Activated effector memory CD4-positive, alpha-beta T cell treated with anti-CD3 and anti-CD28 coated beads, Interleukin-2, amount 50 U/mL, for 16 hours (primary cell): ENCODE measurements around the gene EIF3K.
"Not testable (repeated sequence)": the region's sequence is repeated elsewhere in the genome, so short reads cannot be mapped to it uniquely, and the experiment has no call there.

Experiments
- DNase-seq: peaks from one replicate; pipeline ENCODE4 v3.0.0-alpha.2; 2020

Gene EIF3K

GRCh38 chr19:38618590-38619360, at the start of gene EIF3K:
EIF3K (plus strand) TSS chr19:38619188; CDS start chr19:38619269, 81 bp downstream.
- peak; percentile 99 for DNase-seq

GRCh38 chr19:38569368-38569983, 49.5 kb upstream of the EIF3K start:
- no peak for DNase-seq

GRCh38 chr19:38571682-38572081, 47.3 kb upstream of the EIF3K start:
- no peak for DNase-seq

GRCh38 chr19:38577826-38578225, 41.2 kb upstream of the EIF3K start:
- DNase-seq, result no peak

- not testable (repeated sequence) for DNase-seq
Measured at GRCh38 chr19:38579304-38579703, 39.7 kb upstream of the EIF3K start.

GRCh38 chr19:38580080-38580479, 38.9 kb upstream of the EIF3K start:
- DNase-seq, result no peak

GRCh38 chr19:38583219-38583984, 35.6 kb upstream of the EIF3K start:
- no peak for DNase-seq

GRCh38 chr19:38583985-38584305, 35.0 kb upstream of the EIF3K start:
- no peak for DNase-seq

GRCh38 chr19:38587562-38587961, 31.4 kb upstream of the EIF3K start:
- no peak for DNase-seq

GRCh38 chr19:38588041-38588440, 30.9 kb upstream of the EIF3K start:
- no peak for DNase-seq

GRCh38 chr19:38592940-38593339, 26.0 kb upstream of the EIF3K start:
- DNase-seq, result no peak

GRCh38 chr19:38596057-38596981, 22.7 kb upstream of the EIF3K start:
- DNase-seq, result peak; percentile 72

- no peak for DNase-seq
Measured at GRCh38 chr19:38597075-38597474, 21.9 kb upstream of the EIF3K start.

GRCh38 chr19:38599722-38600121, 19.3 kb upstream of the EIF3K start:
- no peak for DNase-seq

- DNase-seq, result not testable (repeated sequence)
Measured at GRCh38 chr19:38602856-38603255, 16.1 kb upstream of the EIF3K start.

GRCh38 chr19:38606131-38606530, 12.9 kb upstream of the EIF3K start:
- DNase-seq, result no peak

- no peak for DNase-seq
Measured at GRCh38 chr19:38614289-38614688, 4.7 kb upstream of the EIF3K start.

- DNase-seq, result no peak
Measured at GRCh38 chr19:38615007-38615581, 3.9 kb upstream of the EIF3K start.

GRCh38 chr19:38616265-38616664, 2.7 kb upstream of the EIF3K start:
- DNase-seq, result no peak

GRCh38 chr19:38617283-38617763, 1.7 kb upstream of the EIF3K start:
- peak; percentile 71 for DNase-seq

- peak; percentile 88 for DNase-seq
Measured at GRCh38 chr19:38617764-38618589, 1.0 kb upstream of the EIF3K start, which contains the start of gene MAP4K1. MAP4K1 (minus strand) TSS chr19:38617953; CDS start chr19:38617895, 58 bp downstream.
